GM18511 (cell line): ENCODE measurements around the gene PLG.
A peak's percentile ranks its signal among the peaks of the same experiment; 100 is the strongest.
"Not testable (repeated sequence)": the region's sequence is repeated elsewhere in the genome, so short reads cannot be mapped to it uniquely, and the experiment has no call there.

ENCODE experiments used
- ATAC-seq: cut with Tn5 transposase; IDR thresholded peaks from one replicate; pipeline ENCODE4 v1.9.1; 2021; ENCODE audit warnings: mild to moderate bottlenecking, moderate library complexity; ENCODE audit not compliant: unreplicated experiment

PLG gene

DNA sequence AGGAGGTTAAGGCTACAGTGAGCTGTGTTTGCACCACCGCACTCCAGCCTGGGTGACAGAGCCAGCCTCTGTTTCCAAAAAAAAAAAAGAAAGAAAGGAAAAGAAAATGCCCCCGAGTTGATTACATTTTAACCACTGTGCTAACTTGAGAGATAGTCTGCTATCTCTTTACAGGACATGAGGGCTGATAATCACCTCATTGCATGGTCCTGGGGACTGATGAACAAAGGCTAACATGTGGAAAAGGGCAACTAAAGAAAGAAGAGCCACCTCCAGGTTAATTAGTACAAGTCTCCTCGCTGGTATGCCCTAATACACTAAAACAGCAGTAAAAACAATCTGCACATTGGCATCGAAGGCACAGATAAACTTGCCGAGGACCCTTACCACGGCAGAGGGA lies 4.2 kb upstream of the PLG start:
- no peak for ATAC-seq

DNA sequence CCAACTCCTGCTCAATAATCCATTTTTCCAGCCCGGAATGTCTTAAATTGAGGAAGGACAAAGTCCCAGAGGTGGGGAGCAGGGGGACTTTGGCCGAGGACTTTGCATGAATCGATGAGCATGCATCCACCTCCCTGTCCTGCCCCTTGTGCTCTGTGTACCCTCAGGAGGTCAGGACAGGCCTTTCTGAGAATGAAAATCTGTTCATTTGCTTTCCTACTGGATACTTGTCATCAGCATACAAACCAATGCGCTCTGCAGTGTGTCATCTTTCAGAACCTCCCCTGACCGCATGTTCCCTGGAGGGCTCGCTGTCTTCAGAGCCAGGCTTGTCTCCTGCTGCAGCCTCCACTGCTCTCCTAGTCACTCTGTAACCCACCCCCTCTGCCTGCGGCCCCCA lies 2.6 kb downstream of the PLG start:
- ATAC-seq: not testable (repeated sequence)

GRCh38 chr6:160708993-160709392 lies 6.9 kb downstream of the PLG start:
- ATAC-seq: not testable (repeated sequence)

- ATAC-seq: no peak
These were observed 12.8 kb downstream of the PLG start for GRCh38 chr6:160714731-160715316.

GRCh38 chr6:160730911-160731310 lies 28.9 kb downstream of the PLG start:
- peak; percentile 46 for ATAC-seq

DNA sequence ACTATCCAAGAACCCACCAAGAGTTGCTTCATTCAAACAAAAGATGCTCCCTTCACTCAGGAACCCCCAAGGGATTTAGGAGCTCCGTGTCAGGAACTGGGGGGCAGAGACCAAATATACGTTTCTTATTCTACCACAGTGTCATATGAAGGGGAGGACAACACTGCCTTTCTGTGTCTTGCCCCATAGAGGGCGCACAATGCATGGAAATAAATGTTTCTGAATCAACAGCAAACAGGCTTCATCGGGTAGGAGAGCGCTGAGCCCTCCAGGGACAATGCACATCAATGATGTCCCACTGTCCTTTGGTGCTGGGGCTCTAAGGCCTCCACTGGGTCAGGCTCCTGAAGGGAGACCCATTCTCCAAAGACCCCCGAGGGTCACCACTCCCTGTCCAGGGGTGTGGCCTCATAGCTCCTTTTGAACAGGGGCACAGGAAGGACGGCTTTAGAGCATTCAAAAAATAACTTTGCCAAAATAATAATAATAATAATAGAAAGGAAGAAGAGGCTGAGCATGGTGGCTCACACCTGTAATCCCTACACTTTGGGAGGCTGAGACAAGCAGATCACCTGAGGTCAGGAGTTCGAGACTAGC lies 31.1 kb downstream of the PLG start:
- peak; percentile 78 for ATAC-seq

DNA sequence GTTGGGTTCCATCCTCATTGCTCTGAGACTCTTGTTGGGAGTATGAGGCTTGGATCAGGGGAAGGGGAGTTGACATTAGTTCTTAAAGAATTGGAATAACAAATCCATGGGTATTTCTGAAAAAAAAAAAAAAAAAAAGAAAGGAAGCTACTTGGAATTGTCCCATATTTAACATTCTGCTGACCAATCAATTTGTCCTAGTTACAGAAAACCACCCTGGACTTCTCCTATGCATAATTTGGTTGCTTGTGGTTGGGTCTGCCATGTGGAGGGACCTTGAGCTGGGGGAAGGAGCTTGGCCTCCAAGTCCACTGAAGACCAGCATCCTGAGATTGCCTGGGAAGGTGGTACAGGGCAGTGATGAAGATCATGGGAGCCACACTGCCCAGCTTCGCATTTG lies 32.6 kb downstream of the PLG start:
- no peak for ATAC-seq

- peak; percentile 74 for ATAC-seq
These were observed 33.5 kb downstream of the PLG start for GRCh38 chr6:160735523-160735922.

- ATAC-seq: no peak
These were observed 35.9 kb downstream of the PLG start for GRCh38 chr6:160737934-160738333.

- ATAC-seq: no peak
These were observed 37.9 kb downstream of the PLG start for GRCh38 chr6:160739955-160740354.

- peak; percentile 97 for ATAC-seq
These were observed 39.0 kb downstream of the PLG start for GRCh38 chr6:160741012-160741411.

DNA sequence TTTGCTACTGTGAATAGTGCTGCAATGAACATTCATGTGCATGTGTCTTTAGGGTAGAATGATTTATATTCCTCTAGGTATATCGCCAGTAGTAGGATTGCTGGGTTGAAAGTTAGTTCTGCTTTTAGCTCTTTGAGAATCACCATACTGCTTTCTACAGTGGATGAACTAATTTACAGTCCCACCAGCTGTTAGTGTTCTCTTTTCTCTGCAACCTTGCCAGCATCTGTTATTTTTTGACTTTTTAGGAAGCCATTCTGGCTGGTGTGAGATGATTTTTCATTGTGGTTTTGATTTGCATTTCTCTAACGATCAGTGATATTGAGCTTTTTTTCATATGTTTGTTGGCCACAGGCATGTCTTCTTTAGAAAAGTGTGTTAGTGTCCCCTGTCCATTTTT lies 40.0 kb downstream of the PLG start:
- ATAC-seq: peak; percentile 62

DNA sequence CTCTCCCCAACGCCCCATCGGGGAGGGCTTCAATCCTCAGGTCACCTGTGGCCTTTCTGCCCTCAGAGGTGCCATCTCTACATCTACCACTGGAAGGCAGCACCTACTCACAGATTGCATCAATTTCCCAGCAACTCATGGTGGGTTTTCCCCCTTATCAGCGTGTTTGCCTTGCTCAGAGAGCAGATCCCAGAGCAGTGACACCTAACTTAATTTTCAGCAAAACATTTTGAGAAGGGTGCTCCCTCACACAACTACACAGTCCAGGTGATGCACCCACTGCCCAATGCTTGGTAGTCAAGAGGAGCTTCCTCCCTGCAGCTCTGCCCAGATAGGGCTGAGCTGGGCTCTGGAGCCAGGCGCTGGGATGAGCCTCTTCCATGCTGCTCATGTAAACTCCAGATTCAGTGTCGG lies 48.2 kb downstream of the PLG start:
- ATAC-seq: peak; percentile 93

- not testable (repeated sequence) for ATAC-seq
These were observed 51.2 kb downstream of the PLG start for GRCh38 chr6:160753211-160753610.

- no peak for ATAC-seq
These were observed 53.1 kb downstream of the PLG start for GRCh38 chr6:160755165-160755564.

DNA sequence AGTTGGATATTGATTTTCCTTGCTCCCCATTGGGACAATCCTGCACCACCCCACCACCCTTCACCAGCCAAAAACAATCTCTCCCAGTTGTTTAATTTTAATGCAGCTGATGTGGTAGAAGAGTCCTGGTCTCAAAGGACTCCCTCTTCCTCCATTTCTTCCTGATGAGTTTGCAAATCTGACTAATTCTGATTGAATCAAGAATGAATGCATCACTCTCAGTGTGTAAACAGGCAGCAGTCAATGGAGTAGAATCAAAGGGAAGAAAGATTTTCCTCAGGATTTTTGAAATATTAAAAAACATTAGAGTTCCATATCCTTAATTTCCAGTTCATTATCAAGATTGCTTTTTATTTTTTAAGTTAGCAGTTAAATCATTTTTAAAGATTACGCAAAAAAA lies 54.0 kb downstream of the PLG start:
- ATAC-seq: no peak

- ATAC-seq: no peak
These were observed 54.8 kb downstream of the PLG start for GRCh38 chr6:160756871-160757270.

- no peak for ATAC-seq
These were observed 62.8 kb downstream of the PLG start for GRCh38 chr6:160764847-160765246.

DNA sequence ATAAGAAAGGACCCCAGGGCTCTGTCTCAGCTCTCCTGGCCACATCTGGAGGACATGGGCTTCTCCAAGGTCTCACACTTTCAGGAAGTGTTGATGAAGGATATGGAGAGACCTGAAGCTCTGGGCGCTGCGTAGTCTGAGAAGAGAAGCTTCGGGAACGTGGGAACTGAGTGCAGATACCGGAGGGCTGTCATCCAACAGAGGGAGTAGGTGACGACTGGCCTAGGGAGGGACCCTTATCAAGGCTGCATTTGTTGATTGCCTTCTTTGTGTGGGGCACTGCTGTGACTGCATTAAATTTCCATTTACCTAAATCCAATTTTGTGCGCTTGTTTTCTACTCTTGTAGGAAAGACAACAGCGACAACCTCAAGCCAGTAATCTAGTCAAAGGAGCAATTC lies 63.4 kb downstream of the PLG start:
- ATAC-seq: no peak

DNA sequence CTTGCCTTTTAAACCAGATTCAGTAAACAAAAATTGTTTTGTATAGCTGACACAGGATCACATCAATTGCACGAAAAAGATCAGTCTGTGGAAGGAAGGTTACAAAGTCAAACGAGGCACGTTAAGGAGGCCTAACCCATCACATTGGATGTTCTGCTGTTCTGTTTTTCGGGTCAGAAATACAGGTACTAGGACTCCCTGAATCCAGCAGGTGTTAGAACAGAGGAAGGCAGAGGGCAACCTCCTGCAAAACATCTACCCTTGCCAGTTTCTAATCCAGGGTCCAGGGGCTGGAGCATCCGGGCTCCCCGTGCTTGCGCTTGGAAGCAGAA lies 64.6 kb downstream of the PLG start:
- no peak for ATAC-seq

GRCh38 chr6:160766989-160767646 lies 65.1 kb downstream of the PLG start:
- peak; percentile 97 for ATAC-seq

DNA sequence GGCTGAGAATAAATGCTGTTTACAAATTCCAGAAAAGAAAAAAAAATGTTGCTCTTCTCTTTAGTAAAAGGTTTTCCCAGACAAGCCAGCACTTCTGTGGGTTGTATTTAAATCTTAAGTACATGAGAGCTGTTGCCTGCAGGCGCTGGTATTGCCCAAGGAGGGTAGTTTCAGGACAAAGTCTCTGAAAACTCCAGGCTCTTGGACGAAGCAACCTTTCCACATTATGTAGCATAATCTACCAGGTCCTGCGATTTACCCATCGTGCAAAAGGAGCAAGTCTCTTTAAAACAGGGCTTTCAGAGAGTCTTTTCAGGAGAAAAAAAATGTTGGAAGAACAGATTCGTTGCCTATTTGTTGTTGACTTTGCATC lies 65.6 kb downstream of the PLG start:
- ATAC-seq: peak; percentile 27

GRCh38 chr6:160768101-160768500 lies 66.1 kb downstream of the PLG start:
- ATAC-seq: no peak
